PC-9 (cell line): ENCODE data around the gene DUS3L. TPM values are rescaled to one million over a fixed set of nuclear protein-coding genes. Genes with fewer than 3 reads are reported as not detected.

Experiments used
- BruUV-seq: library from RNA; stranded (reverse); fragments of 400-500 nt; replicated peaks from 2 replicates; lab custom pipeline; 2021; lab: Mats Ljungman, UMichigan
- CTCF ChIA-PET: fragments of 300-600 bp; sonication (Branson Sonifier 250); formaldehyde crosslinking; loops from one replicate; lab custom pipeline; 2022; ENCODE audit warnings: antibody characterized with exemption; lab: Charles Lee
- POLR2A ChIA-PET: fragments of 300-600 bp; sonication (Branson Sonifier 250); formaldehyde crosslinking; loops from one replicate; lab custom pipeline; 2022; ENCODE audit warnings: antibody characterized with exemption; ENCODE audit not compliant: unreplicated experiment; lab: Charles Lee
- DNase-seq, 2 experiments: peaks; one replicate each; pipeline versions ENCODE4 v3.0.0 to v3.0.0-alpha.2; 2015 to 2022; ENCODE audit warnings: mixed read lengths in 1 of 2
- H2AFZ ChIP-seq: fragments of 200-600 bp; sonication (generic); 2 replicates; pipeline ENCODE4 v1.8.1; 2017; ENCODE audit warnings: antibody characterized with exemption
- H3F3A ChIP-seq: fragments of 200-600 bp; sonication (generic); 2 replicates; pipeline ENCODE4 v1.8.1; 2017; ENCODE audit warnings: antibody characterized with exemption, mild to moderate bottlenecking, low read depth; ENCODE audit not compliant: insufficient read depth
- H3K27ac ChIP-seq: fragments of 200-600 bp; sonication (generic); 2 replicates; pipeline ENCODE4 v1.6.1; 2016; ENCODE audit warnings: mixed run types
- H3K27me3 ChIP-seq: fragments of 200-600 bp; sonication (generic); 2 replicates; pipeline ENCODE4 v1.6.1; 2016; ENCODE audit warnings: low read depth, mixed run types; ENCODE audit not compliant: insufficient read depth
- H3K36me3 ChIP-seq: fragments of 200-600 bp; sonication (generic); 2 replicates; pipeline ENCODE4 v1.6.1; 2016; ENCODE audit warnings: low read depth, mixed run types
- H3K4me1 ChIP-seq: fragments of 200-600 bp; sonication (generic); replicated peaks from 2 replicates; pipeline ENCODE4 v1.6.1; 2016; ENCODE audit warnings: mixed run types; ENCODE audit not compliant: insufficient read depth
- H3K4me2 ChIP-seq: fragments of 200-600 bp; sonication (generic); 2 replicates; pipeline ENCODE4 v1.6.1; 2017; ENCODE audit warnings: mixed run types
- H3K4me3 ChIP-seq: fragments of 200-600 bp; sonication (generic); 2 replicates; pipeline ENCODE4 v1.6.1; 2016; ENCODE audit warnings: mixed run types
- H3K79me2 ChIP-seq: fragments of 200-600 bp; sonication (generic); 2 replicates; pipeline ENCODE4 v1.6.1; 2017; ENCODE audit warnings: low read depth, mixed run types
- H3K9me2 ChIP-seq: fragments of 200-600 bp; sonication (generic); 2 replicates; pipeline ENCODE4 v1.8.1; 2017; ENCODE audit warnings: mild to moderate bottlenecking; ENCODE audit not compliant: insufficient read depth
- H3K9me3 ChIP-seq: fragments of 200-600 bp; sonication (generic); 2 replicates; pipeline ENCODE4 v1.8.1; 2016; ENCODE audit warnings: low read depth; ENCODE audit not compliant: insufficient read depth
- H4K20me1 ChIP-seq: fragments of 200-600 bp; sonication (generic); 2 replicates; pipeline ENCODE4 v1.8.1; 2017; ENCODE audit not compliant: insufficient read depth
- EZH2 ChIP-seq: fragments of 200-600 bp; sonication (generic); IDR thresholded peaks from 2 replicates; pipeline ENCODE4 v1.8.0; 2017; ENCODE audit warnings: antibody characterized with exemption, low read depth
- intact Hi-C: fragments of 100-400 bp; cut with micrococcal nuclease; formaldehyde crosslinking; loops from one replicate; pipeline ENCODE4 v1.10.0; 2022; ENCODE audit not compliant: unreplicated experiment
- total RNA-seq: library from RNA; stranded (reverse); gene quantifications from 2 replicates; pipeline ENCODE4 v1.2.3, GENCODE V29; 2021
- TF ChIP-seq, protein P1 (sequence below): fragments of 200-600 bp; sonication (generic); conservative IDR thresholded peaks from 2 replicates; pipeline ENCODE4 v1.6.1; 2017; ENCODE audit warnings: mixed run types, antibody characterized with exemption, mild to moderate bottlenecking, moderate library complexity

DUS3L gene
- total RNA-seq, 1 experiment from 2014 or later = 27.1 TPM

DNA sequence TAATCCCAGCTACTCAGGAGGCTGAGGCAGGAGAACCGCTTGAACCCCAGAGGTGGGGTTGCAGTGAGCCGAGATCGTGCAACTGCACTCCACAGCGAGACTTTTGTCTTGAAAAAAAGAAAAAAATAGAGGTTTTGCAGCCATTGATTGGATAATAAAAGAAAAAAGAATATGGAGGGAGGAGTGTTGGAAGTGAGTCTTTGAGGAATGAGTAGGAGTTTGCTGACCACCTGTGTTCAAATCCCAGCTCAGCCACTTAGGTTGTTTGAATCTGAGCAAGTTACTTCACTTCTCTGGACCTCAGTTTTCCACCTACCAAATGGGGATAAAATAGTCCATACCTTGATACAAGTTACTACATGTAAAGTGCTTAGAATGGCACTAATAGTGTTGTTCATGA, 20.2 kb upstream of the DUS3L start:
- no peaks in the 10 kb centered on the region for H3K4me1 ChIP-seq
- H2AFZ ChIP-seq = no peak overlapping the region
- no peak for TF ChIP-seq EZH2
- TF ChIP-seq, protein P1, sequence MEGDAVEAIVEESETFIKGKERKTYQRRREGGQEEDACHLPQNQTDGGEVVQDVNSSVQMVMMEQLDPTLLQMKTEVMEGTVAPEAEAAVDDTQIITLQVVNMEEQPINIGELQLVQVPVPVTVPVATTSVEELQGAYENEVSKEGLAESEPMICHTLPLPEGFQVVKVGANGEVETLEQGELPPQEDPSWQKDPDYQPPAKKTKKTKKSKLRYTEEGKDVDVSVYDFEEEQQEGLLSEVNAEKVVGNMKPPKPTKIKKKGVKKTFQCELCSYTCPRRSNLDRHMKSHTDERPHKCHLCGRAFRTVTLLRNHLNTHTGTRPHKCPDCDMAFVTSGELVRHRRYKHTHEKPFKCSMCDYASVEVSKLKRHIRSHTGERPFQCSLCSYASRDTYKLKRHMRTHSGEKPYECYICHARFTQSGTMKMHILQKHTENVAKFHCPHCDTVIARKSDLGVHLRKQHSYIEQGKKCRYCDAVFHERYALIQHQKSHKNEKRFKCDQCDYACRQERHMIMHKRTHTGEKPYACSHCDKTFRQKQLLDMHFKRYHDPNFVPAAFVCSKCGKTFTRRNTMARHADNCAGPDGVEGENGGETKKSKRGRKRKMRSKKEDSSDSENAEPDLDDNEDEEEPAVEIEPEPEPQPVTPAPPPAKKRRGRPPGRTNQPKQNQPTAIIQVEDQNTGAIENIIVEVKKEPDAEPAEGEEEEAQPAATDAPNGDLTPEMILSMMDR = no peak
- no peak overlapping the region for H3K27ac ChIP-seq
- no peaks in the 10 kb centered on the region; the same call in 1 of the 2 replicates for H3F3A ChIP-seq
- ChIA-PET POLR2A (no interaction called here), CTCF (no interaction called here)
- BruUV-seq = no TSS peak
- intact Hi-C loops = no loop called here
- H3K79me2 ChIP-seq = no peaks in the 10 kb centered on the region
- H3K9me3 ChIP-seq = no peaks in the 10 kb centered on the region
- H3K36me3 ChIP-seq = no peaks in the 10 kb centered on the region
- H4K20me1 ChIP-seq = no peaks in the 10 kb centered on the region
- 0 out of 2 replicates have a peak, but pooled peaks cover under 1% of the 10 kb centered on the region for H3K27me3 ChIP-seq
- no peak for DNase-seq
- H3K4me2 ChIP-seq = no peak overlapping the region
- no peaks in the 10 kb centered on the region for H3K9me2 ChIP-seq
- H3K4me3 ChIP-seq = no peak overlapping the region

DNA sequence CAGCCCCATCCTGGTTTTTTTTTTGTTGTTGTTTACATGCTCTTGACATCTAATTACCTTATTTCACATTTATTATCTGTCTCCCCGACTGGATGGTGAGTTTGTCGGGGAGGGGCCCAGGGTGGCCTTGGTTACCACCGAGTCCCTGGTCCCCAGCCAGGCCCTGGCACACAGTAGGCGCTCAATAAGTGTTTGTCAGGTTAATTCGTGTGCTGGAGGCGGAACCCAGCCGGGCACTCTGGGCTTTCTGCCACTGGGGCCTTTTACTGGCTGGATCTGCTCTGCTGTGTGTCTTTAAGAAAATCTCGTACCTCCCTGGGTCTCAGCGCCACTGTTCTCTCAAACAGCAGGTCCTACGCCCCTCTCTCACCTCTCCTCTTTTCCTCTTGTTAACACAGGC, 18.5 kb upstream of the DUS3L start:
- Histone ChIP-seq H3K27ac (peak overlapping the region; percentile 34; the same call in 1 of the 2 replicates), H3K9me2 (no peaks in the 10 kb centered on the region), H3K36me3 (no peaks in the 10 kb centered on the region), H3K4me2 (no peak overlapping the region), H3K4me3 (no peak overlapping the region), H3K27me3 (0 out of 2 replicates have a peak, but pooled peaks cover 8% of the 10 kb centered on the region), H3K9me3 (no peaks in the 10 kb centered on the region), H3K79me2 (no peaks in the 10 kb centered on the region), H4K20me1 (no peaks in the 10 kb centered on the region), H3F3A (no peaks in the 10 kb centered on the region; the same call in 1 of the 2 replicates), H3K4me1 (no peaks in the 10 kb centered on the region), H2AFZ (no peak overlapping the region)
- ChIA-PET CTCF (interaction anchor here (0.6 to 1.0 kb wide), 4 partner anchors 31 to 929 kb away, joined by 7 to 14 read pairs (median 8); no protein-coding TSS in a partner anchor), POLR2A (no interaction called here)
- no TSS peak for BruUV-seq
- intact Hi-C loops = loop anchor here (10.0 kb wide), 2 partner anchors 175 to 215 kb away; no protein-coding TSS in a partner anchor
- TF ChIP-seq, protein P1 = no peak
- no peak for TF ChIP-seq EZH2
- DNase-seq = no peak

DNA sequence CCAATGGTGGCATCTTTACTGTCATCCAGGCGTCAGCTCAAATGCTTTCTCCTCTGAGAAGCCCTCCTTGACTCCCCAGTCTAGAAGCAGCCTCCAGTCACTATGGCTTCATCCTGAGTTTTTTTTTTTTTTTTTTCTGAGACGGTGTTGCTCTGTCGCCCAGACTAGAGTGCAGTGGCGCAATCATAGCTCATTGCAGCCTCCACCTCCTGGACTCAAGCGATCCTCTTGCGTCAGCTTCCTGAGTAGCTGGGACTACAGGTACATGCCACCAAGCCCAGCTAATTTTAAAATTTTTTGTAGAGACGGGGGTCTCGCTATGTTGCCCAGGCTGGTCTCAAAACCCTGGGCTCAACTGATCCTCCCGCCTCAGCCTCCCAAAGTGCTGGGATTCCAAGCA, 18.1 kb upstream of the DUS3L start:
- Histone ChIP-seq H3K4me2 (no peak overlapping the region), H3K9me2 (no peaks in the 10 kb centered on the region), H3K27me3 (0 out of 2 replicates have a peak, but pooled peaks cover 8% of the 10 kb centered on the region), H3K36me3 (no peaks in the 10 kb centered on the region), H3K27ac (peak overlapping the region; percentile 34; the same call in 1 of the 2 replicates), H3F3A (no peaks in the 10 kb centered on the region; the same call in 1 of the 2 replicates), H4K20me1 (no peaks in the 10 kb centered on the region), H3K4me1 (no peaks in the 10 kb centered on the region), H3K4me3 (no peak overlapping the region), H2AFZ (no peak overlapping the region), H3K79me2 (no peaks in the 10 kb centered on the region), H3K9me3 (no peaks in the 10 kb centered on the region)
- POLR2A ChIA-PET = no interaction called here
- TF ChIP-seq EZH2 = no peak
- TF ChIP-seq, protein P1 = no peak
- intact Hi-C loops = loop anchor here (10.0 kb wide), 2 partner anchors 176 to 216 kb away; no protein-coding TSS in a partner anchor
- no peak for DNase-seq
- no TSS peak for BruUV-seq
- CTCF ChIA-PET = interaction anchor here (0.6 to 1.0 kb wide), 4 partner anchors 30 to 929 kb away, joined by 7 to 14 read pairs (median 8); no protein-coding TSS in a partner anchor
